Right ventricle myocardium inferior (tissue), 1 donor: ENCODE data around the gene SULT1C4. TPM values are rescaled to one million over a fixed set of nuclear protein-coding genes. Genes with fewer than 3 reads are reported as not detected.

Experiments
- ATAC-seq: fragments of 200-7000 bp; cut with Tn5 transposase; one replicate; pipeline ENCODE4 v1.9.1; 2020; ENCODE audit warnings: mild to moderate bottlenecking, moderate library complexity
- DNase-seq: peaks from one replicate; pipeline ENCODE4 v3.0.0; 2021; ENCODE audit errors: missing footprints
- intact Hi-C: fragments of 100-400 bp; cut with DNase I; formaldehyde crosslinking; loops from one replicate; pipeline ENCODE4 v1.11.0; 2022
- total RNA-seq: library from RNA; stranded (reverse); fragmentation: NEBNext Ultra II Directional; extraction: Animal tissue kit (Norgen Biotek cat#: 25700); gene quantifications from one replicate; pipeline ENCODE4 v1.2.1, GENCODE V29; 2021
- donor health status: DM: no; HTN: yes; CAD: no; lungs with severe emphysema.

SULT1C4 gene
- total RNA-seq, 1 donor from 2014 or later: 2.0 TPM

- intact Hi-C loops: no loop called here
- no peak for DNase-seq
- no peak for ATAC-seq
These were observed 10.1 kb upstream of the SULT1C4 start for GRCh38 chr2:108367561-108368175.

GRCh38 chr2:108369153-108369552 is 8.6 kb upstream of the SULT1C4 start:
- ATAC-seq (no peak), DNase-seq (no peak)
- intact Hi-C loops: no loop called here

GRCh38 chr2:108370080-108370479 is 7.7 kb upstream of the SULT1C4 start:
- intact Hi-C loops: no loop called here
- DNase-seq: no peak
- ATAC-seq: no peak

GRCh38 chr2:108376774-108377173 is 980 bp upstream of the SULT1C4 start:
- no peak for DNase-seq
- intact Hi-C loops: no loop called here
- no peak for ATAC-seq

GRCh38 chr2:108377401-108377800 is 353 bp upstream of the SULT1C4 start:
- ATAC-seq (peak; percentile 31), DNase-seq (no peak)
- intact Hi-C loops: no loop called here

GRCh38 chr2:108378851-108379250 is 1.1 kb downstream of the SULT1C4 start:
- intact Hi-C loops: no loop called here
- ATAC-seq: no peak
- no peak for DNase-seq

GRCh38 chr2:108382196-108382595 is 4.4 kb downstream of the SULT1C4 start:
- intact Hi-C loops: no loop called here
- no peak for ATAC-seq
- no peak for DNase-seq

- intact Hi-C loops: no loop called here
- DNase-seq: no peak
- no peak for ATAC-seq
These were observed 5.5 kb downstream of the SULT1C4 start for GRCh38 chr2:108383146-108383830.

- ATAC-seq: no peak
- intact Hi-C loops: no loop called here
- DNase-seq: no peak
These were observed 7.1 kb downstream of the SULT1C4 start for GRCh38 chr2:108384662-108385393.

GRCh38 chr2:108385411-108386071 is 7.8 kb downstream of the SULT1C4 start:
- intact Hi-C loops: no loop called here

GRCh38 chr2:108388045-108388444 is 10.3 kb downstream of the SULT1C4 start:
- intact Hi-C loops: no loop called here
- DNase-seq (no peak), ATAC-seq (no peak)

More at GRCh38 chr2:108385411-108386071, 7.8 kb downstream of the SULT1C4 start:
- DNase-seq (no peak), ATAC-seq (no peak)

- no peak for ATAC-seq
- DNase-seq: no peak
- intact Hi-C loops: no loop called here
These were observed 12.6 kb downstream of the SULT1C4 start for GRCh38 chr2:108390340-108390739.

- ATAC-seq (no peak), DNase-seq (no peak)
- intact Hi-C loops: no loop called here
These were observed 14.3 kb downstream of the SULT1C4 start for GRCh38 chr2:108392029-108392428.

GRCh38 chr2:108393197-108393596 is 15.4 kb downstream of the SULT1C4 start:
- intact Hi-C loops: no loop called here
- ATAC-seq (no peak), DNase-seq (no peak)

- no peak for DNase-seq
- intact Hi-C loops: no loop called here
- no peak for ATAC-seq
These were observed 17.4 kb downstream of the SULT1C4 start for GRCh38 chr2:108395155-108395554.

GRCh38 chr2:108396845-108397244 is 19.1 kb downstream of the SULT1C4 start:
- intact Hi-C loops: no loop called here
- no peak for ATAC-seq

GRCh38 chr2:108399479-108399878 is 21.7 kb downstream of the SULT1C4 start:
- DNase-seq (no peak), ATAC-seq (no peak)
- intact Hi-C loops: no loop called here

More at GRCh38 chr2:108396845-108397244, 19.1 kb downstream of the SULT1C4 start:
- no peak for DNase-seq

- DNase-seq: no peak
- no peak for ATAC-seq
- intact Hi-C loops: no loop called here
These were observed 24.0 kb downstream of the SULT1C4 start for GRCh38 chr2:108401800-108402199.

- DNase-seq: no peak
- no peak for ATAC-seq
- intact Hi-C loops: no loop called here
These were observed 25.7 kb downstream of the SULT1C4 start for GRCh38 chr2:108403494-108403893.
